ENCODE data around the gene TTC23.

- TF ChIP-seq, protein P1, sequence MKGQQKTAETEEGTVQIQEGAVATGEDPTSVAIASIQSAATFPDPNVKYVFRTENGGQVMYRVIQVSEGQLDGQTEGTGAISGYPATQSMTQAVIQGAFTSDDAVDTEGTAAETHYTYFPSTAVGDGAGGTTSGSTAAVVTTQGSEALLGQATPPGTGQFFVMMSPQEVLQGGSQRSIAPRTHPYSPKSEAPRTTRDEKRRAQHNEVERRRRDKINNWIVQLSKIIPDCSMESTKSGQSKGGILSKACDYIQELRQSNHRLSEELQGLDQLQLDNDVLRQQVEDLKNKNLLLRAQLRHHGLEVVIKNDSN (CRISPR knock-in tag; IDR thresholded peaks at IDR 0.05), result no peak
- TF ChIP-seq, protein P2, sequence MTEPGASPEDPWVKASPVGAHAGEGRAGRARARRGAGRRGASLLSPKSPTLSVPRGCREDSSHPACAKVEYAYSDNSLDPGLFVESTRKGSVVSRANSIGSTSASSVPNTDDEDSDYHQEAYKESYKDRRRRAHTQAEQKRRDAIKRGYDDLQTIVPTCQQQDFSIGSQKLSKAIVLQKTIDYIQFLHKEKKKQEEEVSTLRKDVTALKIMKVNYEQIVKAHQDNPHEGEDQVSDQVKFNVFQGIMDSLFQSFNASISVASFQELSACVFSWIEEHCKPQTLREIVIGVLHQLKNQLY (CRISPR knock-in tag; IDR thresholded peaks at IDR 0.05), result no peak
- TF ChIP-seq JUN (CRISPR knock-in tag; IDR thresholded peaks at IDR 0.05) (no peak), CTCF (IDR thresholded peaks at IDR 0.05) (no peak), ESRRA (CRISPR knock-in tag; IDR thresholded peaks at IDR 0.05; ENCODE audit: borderline replicate concordance) (no peak), ELF4 (CRISPR knock-in tag; IDR thresholded peaks at IDR 0.05; ENCODE audit: low read depth) (no peak)
Observed at GRCh38 chr15:99102332-99103235, 146.8 kb downstream of the TTC23 start.

All from WTC11 (cell line).